Caco-2 (cell line): ENCODE data around the gene YWHAQ. TPM values are rescaled to one million over a fixed set of nuclear protein-coding genes. Genes with fewer than 3 reads are reported as not detected.

ENCODE experiments used
- BruUV-seq: library from RNA; stranded (reverse); fragments of 400-500 nt; replicated peaks from 2 replicates; lab custom pipeline; 2021; lab: Mats Ljungman, UMichigan
- CTCF ChIA-PET: fragments of 300-600 bp; sonication (Branson Sonifier 250); formaldehyde crosslinking; loops from one replicate; lab custom pipeline; 2022; ENCODE audit warnings: antibody characterized with exemption; lab: Charles Lee
- POLR2A ChIA-PET: fragments of 300-600 bp; sonication (Branson Sonifier 250); formaldehyde crosslinking; loops from one replicate; lab custom pipeline; 2022; ENCODE audit warnings: antibody characterized with exemption; lab: Charles Lee
- DNase-seq, 2 experiments: peaks; one replicate each; pipeline versions ENCODE4 v3.0.0 to v3.0.0-alpha.2; 2020 to 2022
- H3K27me3 ChIP-seq: replicated peaks from 2 replicates; pipeline ENCODE4 v1.6.0; 2011; ENCODE audit warnings: low read length; ENCODE audit not compliant: control insufficient read depth, insufficient read depth
- H3K36me3 ChIP-seq: 2 replicates; pipeline ENCODE4 v1.5.1; 2011; ENCODE audit warnings: low read length; ENCODE audit not compliant: control insufficient read depth, insufficient read depth
- H3K4me1 ChIP-seq: fragments of 250-450 bp; sonication (Bioruptor Pico); 2 replicates; pipeline ENCODE4 v1.5.1; 2020; ENCODE audit warnings: mild to moderate bottlenecking
- H3K4me3 ChIP-seq: 2 replicates; pipeline ENCODE4 v1.5.1; 2011; ENCODE audit warnings: low read depth, mild to moderate bottlenecking, control low read depth, low read length
- H3K9me3 ChIP-seq: fragments of 250-450 bp; sonication (Bioruptor Pico); 2 replicates; pipeline ENCODE4 v1.5.1; 2020; ENCODE audit warnings: mild to moderate bottlenecking, moderate library complexity
- H3K27ac Mint-ChIP-seq: one replicate; pipeline ENCODE4 v1.8.0; 2022; ENCODE audit warnings: mixed read lengths; ENCODE audit not compliant: unreplicated experiment
- H3K27me3 Mint-ChIP-seq: one replicate; pipeline ENCODE4 v1.8.0; 2022; ENCODE audit warnings: mixed read lengths; ENCODE audit not compliant: insufficient read depth, unreplicated experiment
- H3K36me3 Mint-ChIP-seq: one replicate; pipeline ENCODE4 v1.8.0; 2022; ENCODE audit warnings: mild to moderate bottlenecking, mixed read lengths; ENCODE audit not compliant: insufficient read depth, unreplicated experiment
- H3K4me1 Mint-ChIP-seq: one replicate; pipeline ENCODE4 v1.8.0; 2022; ENCODE audit warnings: low read depth, mixed read lengths; ENCODE audit not compliant: unreplicated experiment
- H3K4me3 Mint-ChIP-seq: one replicate; pipeline ENCODE4 v1.8.0; 2022; ENCODE audit warnings: mild to moderate bottlenecking, moderate library complexity, mixed read lengths; ENCODE audit not compliant: unreplicated experiment
- H3K9me3 Mint-ChIP-seq: one replicate; pipeline ENCODE4 v1.8.0; 2022; ENCODE audit warnings: mixed read lengths; ENCODE audit not compliant: unreplicated experiment
- CTCF ChIP-seq, 2 experiments: fragments of 200-600 bp in 1 of 2; IDR thresholded peaks; 1 replicate in 1 of 2; 2 replicates in 1 of 2; pipeline versions ENCODE4 v1.5.1 to v1.8.0; 2011 to 2022; ENCODE audit warnings: antibody characterized with exemption in 1 of 2, control low read depth in 1 of 2, inconsistent platforms in 1 of 2, low read depth in 1 of 2, low read length in 1 of 2, mild to moderate bottlenecking in 1 of 2, moderate library complexity in 1 of 2; ENCODE audit not compliant: insufficient read depth in 1 of 2, severe bottlenecking in 1 of 2, unreplicated experiment in 1 of 2
- intact Hi-C: fragments of 100-400 bp; cut with micrococcal nuclease; formaldehyde crosslinking; loops from one replicate; pipeline ENCODE4 v1.10.0; 2022; ENCODE audit not compliant: unreplicated experiment
- total RNA-seq: library from RNA; stranded (reverse); gene quantifications from 2 replicates; pipeline ENCODE4 v1.2.3, GENCODE V29; 2022

Gene YWHAQ
- total RNA-seq, 1 experiment from 2014 or later: 344 TPM

GRCh38 chr2:9573013-9573720 is 57.6 kb downstream of the YWHAQ start:
- no peaks in the 10 kb centered on the region for H3K27me3 Mint-ChIP-seq
- H3K36me3 Mint-ChIP-seq: peaks cover 10% of the 10 kb centered on the region
- Histone ChIP-seq H3K27me3 (no peaks in the 10 kb centered on the region), H3K36me3 (no peaks in the 10 kb centered on the region), H3K4me1 (no peaks in the 10 kb centered on the region), H3K9me3 (no peaks in the 10 kb centered on the region), H3K4me3 (no peak overlapping the region)
- no peaks in the 10 kb centered on the region for H3K4me1 Mint-ChIP-seq
- H3K4me3 Mint-ChIP-seq: no peak overlapping the region
- TF ChIP-seq CTCF (IDR thresholded peaks at IDR 0.05; ENCODE audit: insufficient read depth in 1 of 2, low read depth in 1 of 2, low read length in 1 of 2, severe bottlenecking in 1 of 2, unreplicated experiment in 1 of 2): no peak
- no peak for DNase-seq
- no peak overlapping the region for H3K27ac Mint-ChIP-seq
- POLR2A ChIA-PET: interaction anchor here (1.0 kb wide), 1 partner anchor 58 kb away, joined by 3 read pairs; the partner anchor contains the start of gene YWHAQ
- intact Hi-C loops: no loop called here
- CTCF ChIA-PET: no interaction called here
- no peaks in the 10 kb centered on the region for H3K9me3 Mint-ChIP-seq
- BruUV-seq: no TSS peak

GRCh38 chr2:9570182-9571060 is 60.4 kb downstream of the YWHAQ start:
- no peaks in the 10 kb centered on the region for H3K4me1 ChIP-seq
- H3K27me3 ChIP-seq: no peaks in the 10 kb centered on the region
- no peak for DNase-seq
- no peaks in the 10 kb centered on the region for H3K36me3 ChIP-seq
- peak in 1 of 2 experiments; percentile 18 for TF ChIP-seq CTCF (IDR thresholded peaks at IDR 0.05; ENCODE audit: insufficient read depth in 1 of 2, low read depth in 1 of 2, low read length in 1 of 2, severe bottlenecking in 1 of 2, unreplicated experiment in 1 of 2)
- Mint-ChIP-seq H3K4me1 (no peaks in the 10 kb centered on the region), H3K4me3 (no peak overlapping the region), H3K27me3 (no peaks in the 10 kb centered on the region), H3K36me3 (no peaks in the 10 kb centered on the region), H3K9me3 (no peaks in the 10 kb centered on the region), H3K27ac (no peak overlapping the region)
- H3K9me3 ChIP-seq: no peaks in the 10 kb centered on the region
- intact Hi-C loops: no loop called here
- no peak overlapping the region for H3K4me3 ChIP-seq
- POLR2A ChIA-PET: no interaction called here
- CTCF ChIA-PET: interaction anchor here (1.2 kb wide), 1 partner anchor 15 kb away, joined by 3 read pairs; the partner anchor contains the start of gene ADAM17
- BruUV-seq: no TSS peak

GRCh38 chr2:9565436-9566153 is 65.2 kb downstream of the YWHAQ start:
- Mint-ChIP-seq H3K27me3 (no peaks in the 10 kb centered on the region), H3K36me3 (no peaks in the 10 kb centered on the region), H3K27ac (no peak overlapping the region), H3K4me1 (no peaks in the 10 kb centered on the region), H3K4me3 (no peak overlapping the region), H3K9me3 (no peaks in the 10 kb centered on the region)
- POLR2A ChIA-PET: interaction anchor here (0.6 kb wide), 1 partner anchor 234 kb away, joined by 3 read pairs; no protein-coding TSS in a partner anchor
- CTCF ChIA-PET: no interaction called here
- no peak for TF ChIP-seq CTCF (IDR thresholded peaks at IDR 0.05; ENCODE audit: insufficient read depth in 1 of 2, low read depth in 1 of 2, low read length in 1 of 2, severe bottlenecking in 1 of 2, unreplicated experiment in 1 of 2)
- no peaks in the 10 kb centered on the region for H3K27me3 ChIP-seq
- no TSS peak for BruUV-seq
- intact Hi-C loops: no loop called here
- H3K4me3 ChIP-seq: no peak overlapping the region
- no peaks in the 10 kb centered on the region for H3K36me3 ChIP-seq
- H3K9me3 ChIP-seq: no peaks in the 10 kb centered on the region
- peaks cover 3% of the 10 kb centered on the region; the same call in 1 of the 2 replicates for H3K4me1 ChIP-seq
- no peak for DNase-seq
